ENCODE data around the gene CHSY3.

CHSY3 gene

DNA sequence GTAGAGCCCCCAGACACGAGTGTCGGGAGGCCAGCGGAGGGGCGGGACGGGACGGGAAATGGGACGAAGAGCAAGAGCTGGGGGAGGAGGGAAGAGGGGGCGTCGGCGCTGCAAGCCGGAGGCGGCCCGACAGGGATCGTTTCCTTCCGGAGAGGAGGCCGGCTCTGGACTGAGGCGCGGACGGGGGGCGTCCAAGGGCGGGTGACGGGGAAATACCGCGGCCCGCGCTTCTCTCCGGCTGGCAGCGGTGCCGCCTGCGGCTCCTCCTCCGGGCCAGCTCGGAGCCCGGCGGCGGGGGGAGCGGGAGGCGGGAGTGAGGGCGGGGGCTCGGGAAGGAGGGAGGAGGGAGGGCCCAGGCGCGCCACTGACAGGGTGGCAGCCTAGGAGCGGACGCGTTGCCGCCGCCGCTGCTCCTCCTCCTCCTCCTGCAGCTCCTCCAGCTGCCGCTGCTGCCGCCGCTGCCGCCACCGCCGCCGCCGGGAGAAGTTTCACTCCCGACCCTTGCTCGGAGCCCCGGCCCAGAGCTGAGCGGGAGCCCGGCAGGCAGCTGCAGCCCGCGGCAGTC, at the start of gene CHSY3:
CHSY3 (plus strand) TSS at position 364 of the 565 bp plus-strand sequence.
- peak; percentile 68 for DNase-seq

DNA sequence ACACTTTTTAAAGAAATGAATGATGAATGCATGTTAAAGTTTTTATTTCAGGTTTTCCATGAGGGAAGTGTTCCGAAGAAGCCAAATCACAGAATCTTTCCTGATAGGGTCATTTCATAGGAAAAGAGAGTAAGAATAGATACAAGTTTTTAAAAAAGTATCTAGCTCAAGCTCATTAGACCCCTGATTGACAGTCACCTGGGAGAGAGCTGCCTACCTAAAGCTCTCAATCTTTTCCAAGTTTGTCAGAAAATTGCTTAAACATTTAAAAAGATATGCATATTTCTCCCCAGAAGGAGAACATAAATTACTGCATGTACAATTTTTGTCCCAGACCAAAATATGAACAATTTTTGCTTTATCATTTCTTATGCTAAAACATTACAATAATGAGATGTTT, 47.9 kb upstream of the CHSY3 start:
- no peak for DNase-seq

DNA sequence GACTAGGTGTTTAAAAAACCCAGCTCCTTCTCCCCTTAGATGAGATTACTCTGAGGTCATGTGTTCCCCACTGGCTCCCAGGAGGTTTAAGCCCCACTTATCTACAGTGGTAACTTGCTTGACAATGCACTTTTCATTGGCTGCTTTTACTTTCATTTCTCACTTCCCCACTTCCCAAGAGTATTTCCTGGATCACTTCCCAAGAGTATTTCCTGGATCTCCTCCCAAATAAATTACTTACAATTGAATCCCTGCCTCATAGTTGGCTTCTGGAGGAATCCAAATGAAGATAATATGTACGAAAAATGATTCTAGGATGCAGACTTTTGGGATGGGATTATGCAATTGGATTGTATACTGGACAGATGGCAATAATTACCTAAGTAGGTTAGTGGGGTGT, 47.1 kb upstream of the CHSY3 start:
- no peak for DNase-seq

DNA sequence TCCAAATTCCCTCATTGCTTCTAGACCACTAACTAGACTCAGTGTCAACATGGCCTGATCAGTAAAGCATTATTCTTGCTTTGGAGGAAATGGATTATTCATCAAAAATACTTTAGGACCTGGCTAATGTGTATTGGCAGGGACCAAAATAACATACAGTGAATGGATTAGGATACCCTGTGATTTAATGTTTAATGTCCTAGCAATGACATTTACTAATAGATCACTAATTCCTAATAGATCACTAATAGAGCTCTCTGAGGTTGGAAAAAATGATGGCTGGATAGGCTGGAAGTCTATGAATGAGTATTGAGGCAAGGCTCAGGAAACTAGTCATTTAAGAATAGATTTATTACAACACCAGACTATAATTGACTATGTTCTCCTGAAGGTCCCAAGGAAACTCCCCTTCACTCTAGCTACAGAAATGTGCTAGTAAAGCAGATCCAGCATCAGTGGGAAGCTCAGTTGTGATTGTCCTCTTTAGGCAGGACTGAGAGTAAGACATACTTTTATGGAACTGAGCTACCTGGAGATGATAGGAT, 46.1 kb upstream of the CHSY3 start:
- no peak for DNase-seq

DNA sequence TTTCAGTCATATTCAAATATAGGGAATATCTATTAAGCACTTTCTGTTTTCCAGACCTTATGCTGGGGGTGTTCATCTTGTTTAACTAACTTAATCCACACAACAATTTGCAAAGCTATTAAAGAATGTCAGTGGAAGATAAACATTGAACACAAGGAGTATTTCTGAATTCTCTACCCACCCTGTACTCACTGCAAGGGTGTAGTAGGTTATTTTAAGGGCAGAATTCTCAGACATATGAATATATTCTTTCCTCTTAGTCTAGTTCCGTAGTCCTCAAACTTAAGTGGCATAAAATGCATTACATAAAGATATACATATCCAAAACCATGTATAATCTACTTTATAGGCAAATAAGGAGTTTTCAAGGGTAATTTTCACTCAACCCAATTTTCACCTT, 19.9 kb upstream of the CHSY3 start:
- no peak for DNase-seq

DNA sequence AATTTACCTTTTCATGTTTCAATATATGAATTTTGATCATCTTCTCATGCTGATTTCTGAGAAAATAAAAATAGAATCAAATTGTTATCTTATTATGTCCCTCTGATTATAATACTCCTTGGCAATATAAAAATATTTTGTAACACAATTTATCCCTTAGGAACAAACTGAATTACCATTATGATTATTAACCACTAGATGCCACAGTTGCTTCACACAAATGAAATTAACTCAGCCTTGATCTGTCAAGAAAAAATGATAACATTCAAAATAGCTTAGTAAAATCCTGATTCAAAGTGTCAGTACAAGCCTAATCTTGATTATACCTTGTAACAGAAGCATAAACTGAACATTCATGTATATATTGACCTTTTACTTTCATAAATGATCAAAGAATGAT, 4.8 kb upstream of the CHSY3 start:
- DNase-seq = no peak

DNA sequence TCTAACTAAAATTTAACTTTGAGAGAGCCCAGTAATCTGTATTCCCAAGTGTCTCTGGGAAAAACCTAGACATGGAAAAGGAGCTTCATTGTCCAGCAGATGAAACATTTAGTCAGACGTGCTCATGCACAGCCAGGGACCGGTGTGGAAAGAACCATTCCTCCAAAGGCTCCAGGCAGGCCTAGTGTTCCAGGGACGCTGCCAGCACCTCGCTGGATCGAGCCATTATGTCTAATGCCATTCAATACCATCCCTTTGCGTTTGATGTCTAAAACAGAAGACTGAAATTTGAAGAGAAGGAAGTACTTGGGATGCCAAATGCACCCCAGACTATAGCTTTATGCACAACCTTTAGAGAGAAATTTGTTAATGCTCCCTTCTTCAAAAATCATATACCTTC, 1.4 kb upstream of the CHSY3 start:
- no peak for DNase-seq

DNA sequence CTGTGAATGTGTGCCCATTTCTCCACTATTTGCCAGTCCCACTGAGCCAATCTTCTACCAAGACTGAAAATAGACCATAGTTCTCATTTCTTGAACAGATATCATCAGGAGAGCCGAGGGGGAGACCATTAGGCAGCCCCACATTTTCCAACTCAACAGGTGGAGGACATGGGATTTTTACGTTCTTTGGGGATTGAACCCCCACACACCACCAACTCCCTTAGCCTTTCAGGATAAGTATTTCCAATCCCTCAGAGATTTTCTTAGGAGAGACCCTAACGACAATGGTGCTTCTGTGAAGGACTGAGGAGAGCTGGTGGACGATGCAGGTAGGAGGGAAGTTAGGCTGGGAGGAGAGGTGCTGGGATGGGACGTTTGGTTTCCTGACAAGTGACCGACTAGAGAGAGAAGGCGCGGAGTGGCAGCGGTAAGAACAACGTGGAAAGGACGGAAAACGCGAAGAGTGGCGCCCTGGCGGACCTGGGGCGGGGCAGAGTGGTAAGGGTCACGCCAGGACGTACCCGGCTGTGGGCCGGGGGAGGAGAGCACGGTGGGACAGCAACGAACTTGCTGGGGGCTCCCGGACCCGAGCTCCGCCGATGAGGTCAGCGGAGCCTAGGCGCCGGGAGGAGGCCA, 681 bp upstream of the CHSY3 start:
- no peak for DNase-seq

DNA sequence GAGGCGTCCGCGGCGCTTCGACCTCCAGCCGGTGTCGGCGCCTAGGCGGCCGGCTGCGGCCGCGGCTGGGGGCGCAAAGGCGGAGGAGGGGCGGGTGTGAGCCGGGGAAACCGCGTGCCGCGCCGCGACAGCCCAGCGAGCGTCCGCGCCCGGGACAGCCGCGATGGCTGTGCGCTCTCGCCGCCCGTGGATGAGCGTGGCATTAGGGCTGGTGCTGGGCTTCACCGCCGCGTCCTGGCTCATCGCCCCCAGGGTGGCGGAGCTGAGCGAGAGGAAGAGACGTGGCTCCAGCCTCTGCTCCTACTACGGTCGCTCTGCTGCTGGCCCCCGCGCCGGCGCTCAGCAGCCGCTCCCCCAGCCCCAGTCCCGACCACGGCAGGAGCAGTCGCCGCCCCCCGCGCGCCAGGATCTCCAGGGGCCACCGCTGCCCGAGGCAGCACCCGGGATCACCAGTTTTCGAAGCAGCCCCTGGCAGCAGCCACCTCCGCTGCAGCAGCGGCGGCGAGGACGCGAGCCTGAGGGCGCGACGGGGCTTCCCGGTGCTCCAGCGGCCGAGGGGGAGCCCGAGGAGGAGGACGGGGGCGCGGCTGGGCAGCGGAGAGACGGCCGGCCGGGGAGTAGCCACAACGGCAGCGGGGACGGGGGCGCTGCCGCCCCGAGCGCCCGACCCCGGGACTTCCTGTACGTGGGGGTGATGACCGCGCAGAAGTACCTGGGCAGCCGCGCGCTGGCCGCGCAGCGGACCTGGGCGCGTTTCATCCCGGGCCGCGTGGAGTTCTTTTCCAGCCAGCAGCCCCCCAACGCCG, 605 bp downstream of the CHSY3 start:
- no peak for DNase-seq

DNA sequence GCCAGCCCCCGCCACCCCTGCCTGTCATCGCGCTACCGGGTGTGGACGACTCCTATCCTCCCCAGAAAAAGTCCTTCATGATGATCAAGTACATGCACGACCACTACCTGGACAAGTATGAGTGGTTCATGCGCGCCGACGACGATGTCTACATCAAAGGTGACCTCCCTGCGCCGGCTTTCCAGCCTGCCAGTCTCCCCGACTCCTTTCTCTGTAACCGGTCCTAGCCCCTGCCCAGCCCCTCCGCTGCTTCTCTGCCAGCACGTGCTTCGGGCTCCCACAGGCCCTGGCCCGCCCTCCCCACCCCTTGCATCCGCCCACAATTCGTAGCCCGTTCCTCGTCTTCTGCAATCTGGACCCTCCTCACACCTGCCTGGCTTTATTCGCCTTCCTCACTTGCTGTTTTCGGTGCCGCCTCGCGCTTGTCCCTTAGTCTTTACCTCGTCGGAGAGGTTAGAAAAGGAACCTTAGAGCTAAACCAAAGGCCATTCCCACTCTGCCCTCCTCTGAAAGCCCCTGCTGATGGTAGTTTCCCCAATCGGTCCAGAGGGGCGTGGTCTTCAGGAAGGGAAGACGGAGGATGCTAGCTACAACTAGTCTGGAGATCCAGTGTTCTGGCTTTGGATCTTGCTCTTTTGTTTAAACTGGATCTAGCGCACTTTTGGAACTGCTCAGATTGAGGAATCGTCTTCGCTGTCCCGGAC, 1.4 kb downstream of the CHSY3 start:
- DNase-seq = no peak

DNA sequence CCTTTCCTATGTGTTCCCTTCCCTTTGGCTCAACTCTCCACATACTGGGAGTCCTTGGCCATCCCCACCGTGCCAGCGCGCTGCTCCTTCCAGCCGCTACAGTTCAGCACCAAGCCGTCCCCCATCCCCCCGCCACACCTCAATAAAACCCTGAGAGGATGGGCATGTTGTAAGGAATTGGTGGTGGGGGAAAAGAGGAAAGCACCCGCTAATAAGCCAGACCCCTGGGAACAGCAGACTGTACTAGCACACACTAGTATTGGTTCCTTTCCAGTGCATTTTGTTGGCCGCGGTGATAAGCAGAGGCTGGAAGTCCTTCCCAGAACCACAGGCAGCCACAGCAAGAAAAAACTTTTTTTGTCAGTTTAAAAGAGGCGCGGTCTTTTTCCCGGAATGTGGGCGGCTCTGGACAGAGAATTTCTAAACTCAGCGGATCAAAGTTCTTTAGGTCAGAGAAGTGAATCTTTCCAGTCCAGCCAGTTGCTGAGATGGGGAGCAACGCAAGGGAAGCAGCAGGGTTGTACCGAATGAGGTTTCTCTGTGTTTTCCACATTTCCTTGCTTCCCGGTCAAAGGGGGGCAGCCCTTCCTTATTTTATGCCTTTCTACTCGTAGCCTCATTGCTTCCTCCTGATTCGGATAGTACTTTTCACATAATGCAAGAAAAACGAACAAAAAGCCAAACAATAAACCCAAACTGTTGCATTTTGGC, 2.1 kb downstream of the CHSY3 start:
- DNase-seq = no peak

DNA sequence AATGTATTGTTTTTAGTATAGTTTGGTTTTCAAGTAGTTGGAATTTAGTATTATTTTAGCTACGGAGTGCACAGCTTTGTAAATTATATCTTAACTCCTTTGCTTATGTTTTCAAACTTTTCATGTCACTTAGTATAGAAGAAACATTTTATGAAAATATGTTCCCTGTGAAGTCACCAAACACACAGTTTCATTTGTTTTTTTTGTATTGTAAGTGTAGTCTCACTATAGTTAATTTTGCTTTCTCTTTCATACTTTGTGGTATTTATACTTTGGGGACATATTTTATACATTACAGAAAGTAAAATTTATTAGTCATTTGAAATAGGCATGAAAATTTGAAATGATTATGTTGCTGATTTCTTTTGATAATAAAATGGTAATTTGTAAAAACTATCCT, 5.0 kb downstream of the CHSY3 start:
- DNase-seq = no peak

DNA sequence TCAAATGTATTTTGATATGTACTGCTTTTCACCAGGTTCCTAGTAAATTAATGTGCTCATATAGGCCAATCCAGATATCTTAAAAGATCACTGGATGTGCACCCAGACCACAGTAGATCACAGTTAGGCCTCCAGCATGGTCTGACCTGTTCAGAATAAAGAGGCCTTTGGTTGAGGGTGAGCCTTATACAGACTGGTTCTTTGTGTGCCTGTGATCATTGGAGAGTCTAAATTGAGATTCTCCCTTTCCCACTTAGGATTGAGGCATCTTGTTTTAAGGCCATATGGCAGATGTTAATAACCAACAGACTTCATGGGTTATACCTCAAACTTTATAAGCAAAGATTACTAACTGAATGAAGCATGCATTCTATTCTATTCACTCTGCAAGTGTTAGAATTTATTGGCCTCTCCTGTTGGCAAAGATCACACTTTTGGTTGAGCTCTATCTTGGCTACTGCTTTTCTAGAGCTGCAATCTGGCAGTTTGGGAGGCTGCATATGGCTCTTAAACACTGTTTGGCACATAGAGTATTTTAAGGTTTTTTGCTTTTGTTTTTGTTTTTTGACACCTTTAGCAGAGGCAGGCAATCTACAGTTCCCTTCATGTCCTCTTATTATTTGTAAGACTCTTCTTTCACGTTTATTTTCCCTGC, 8.5 kb downstream of the CHSY3 start:
- DNase-seq = no peak

DNA sequence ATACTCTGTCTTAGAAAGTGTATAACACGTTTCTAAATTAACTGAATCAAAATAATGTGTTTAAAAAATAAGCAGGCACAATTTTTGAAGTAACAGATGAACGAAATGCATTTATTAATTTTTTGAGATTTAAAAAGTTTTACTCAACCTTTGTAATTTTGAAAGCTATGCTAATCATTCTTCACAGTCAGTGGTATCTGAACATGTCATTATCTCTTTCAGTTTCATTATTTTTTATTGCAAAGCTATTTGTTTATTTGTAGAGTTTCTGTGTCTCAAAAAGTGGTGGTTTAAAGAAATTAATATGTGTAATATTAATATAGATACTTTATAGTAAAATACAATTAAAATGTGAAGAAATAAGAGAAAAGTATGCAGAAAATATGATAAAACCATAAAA, 11.2 kb downstream of the CHSY3 start:
- no peak for DNase-seq

DNA sequence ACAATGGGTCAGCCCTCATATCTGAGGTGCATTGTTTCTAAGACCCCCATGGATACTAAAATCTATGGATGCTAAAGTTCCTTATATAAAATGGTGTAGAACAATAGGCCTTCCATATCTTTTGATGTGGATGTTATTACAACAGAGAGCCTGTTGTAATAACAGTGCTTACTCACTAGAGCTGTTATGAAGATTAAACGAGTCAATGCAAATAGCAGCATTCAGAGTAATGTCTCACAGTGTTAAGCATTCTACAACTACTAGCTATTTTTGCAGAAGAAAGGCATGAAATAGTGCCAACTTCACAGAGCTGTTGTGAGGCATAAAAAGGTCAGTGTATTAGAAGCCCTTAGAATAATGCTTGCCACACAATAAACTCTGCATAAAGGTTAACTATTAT, 13.0 kb downstream of the CHSY3 start:
- DNase-seq = no peak

DNA sequence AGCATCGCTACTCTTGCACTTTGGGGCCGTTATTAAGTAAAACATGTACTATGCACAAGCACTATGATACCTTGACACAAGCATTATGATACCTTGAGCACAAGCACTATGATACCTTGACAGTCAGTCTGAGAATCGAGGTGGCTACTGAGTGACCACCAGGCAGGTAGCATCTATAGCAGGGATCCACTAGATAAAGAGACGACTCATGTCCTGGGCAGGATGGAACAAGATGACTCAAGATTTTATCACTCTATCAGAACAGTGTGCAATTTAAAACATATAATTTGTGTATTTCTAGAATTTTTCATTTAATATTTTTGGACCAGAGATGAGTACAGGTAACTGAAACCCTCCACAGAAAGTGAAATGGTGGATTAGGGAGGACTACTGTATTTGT, 16.9 kb downstream of the CHSY3 start:
- DNase-seq = no peak

DNA sequence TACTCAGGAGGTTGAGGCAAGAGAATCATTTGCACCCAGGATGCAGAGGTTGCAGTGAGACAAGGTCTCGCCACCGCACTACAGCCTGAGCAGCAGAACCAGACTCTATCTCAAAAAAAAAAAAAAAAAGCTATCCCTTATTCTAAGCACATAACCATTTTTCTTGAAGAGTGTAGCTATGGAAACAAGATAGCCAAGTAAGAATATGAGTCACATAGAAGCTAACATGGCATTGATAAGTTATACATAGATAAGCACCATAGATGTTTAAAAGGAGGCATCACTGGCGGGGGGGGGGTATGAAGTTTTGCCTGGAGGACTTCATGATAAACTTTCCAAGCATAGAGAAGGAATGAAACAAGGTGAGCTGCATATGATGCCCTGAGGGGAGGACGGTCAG, 26.0 kb downstream of the CHSY3 start:
- no peak for DNase-seq

DNA sequence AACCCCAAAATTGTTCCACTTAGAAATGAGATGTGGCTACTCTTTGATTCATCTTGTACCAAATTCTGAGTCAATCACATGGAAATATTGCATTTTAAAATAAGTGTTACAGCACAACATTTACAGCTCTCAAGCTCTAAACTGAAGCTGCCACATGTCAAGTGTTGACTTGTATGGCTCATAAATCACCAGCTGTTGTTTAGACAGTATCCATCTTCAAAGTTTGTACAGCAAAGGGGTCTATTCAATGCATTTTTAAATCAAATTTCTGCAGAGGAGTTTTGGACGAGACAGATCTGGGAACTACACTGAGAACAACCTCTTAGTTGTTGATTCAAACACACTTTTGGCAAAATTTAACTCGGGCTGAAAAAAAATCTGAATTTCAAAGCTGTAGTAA, 31.4 kb downstream of the CHSY3 start:
- DNase-seq = no peak

DNA sequence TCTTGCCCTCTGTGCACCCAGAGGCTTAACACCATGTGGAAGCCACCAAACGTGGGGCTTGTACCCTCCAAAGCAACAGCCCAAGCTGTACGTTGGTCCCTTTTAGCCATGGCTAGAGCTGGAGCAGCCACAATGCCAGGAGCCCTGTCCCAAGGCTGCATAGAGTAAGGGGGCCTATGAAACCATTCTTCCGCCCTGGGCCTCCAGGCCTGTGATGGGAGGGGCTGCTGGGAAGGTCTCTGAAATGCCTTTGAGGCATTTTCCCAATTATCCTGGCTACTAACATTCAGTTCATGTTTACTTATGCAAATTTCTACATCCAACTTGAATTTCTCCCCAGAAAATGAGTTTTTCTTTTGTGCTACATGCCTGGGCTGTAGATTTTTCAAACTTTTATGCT, 33.8 kb downstream of the CHSY3 start:
- no peak for DNase-seq

DNA sequence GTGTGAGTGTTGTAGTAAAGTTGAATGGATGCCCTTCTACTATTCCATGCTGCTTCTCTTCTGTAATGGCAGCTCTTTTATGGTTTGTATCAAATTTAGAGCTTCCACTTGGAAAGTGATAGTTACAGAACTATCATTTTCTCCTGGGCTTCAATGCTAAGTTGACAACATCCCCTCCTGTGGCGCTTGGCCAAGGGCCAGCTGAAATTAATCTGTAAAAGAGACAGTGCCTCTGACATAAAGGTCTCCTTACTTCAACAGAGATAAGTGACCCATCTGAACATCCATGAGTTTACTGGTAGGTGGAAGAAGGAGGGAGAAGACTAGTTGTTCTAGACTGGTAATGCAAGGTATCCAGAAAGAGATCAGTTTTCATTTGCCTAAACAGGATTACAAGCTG, 39.7 kb downstream of the CHSY3 start:
- no peak for DNase-seq

DNA sequence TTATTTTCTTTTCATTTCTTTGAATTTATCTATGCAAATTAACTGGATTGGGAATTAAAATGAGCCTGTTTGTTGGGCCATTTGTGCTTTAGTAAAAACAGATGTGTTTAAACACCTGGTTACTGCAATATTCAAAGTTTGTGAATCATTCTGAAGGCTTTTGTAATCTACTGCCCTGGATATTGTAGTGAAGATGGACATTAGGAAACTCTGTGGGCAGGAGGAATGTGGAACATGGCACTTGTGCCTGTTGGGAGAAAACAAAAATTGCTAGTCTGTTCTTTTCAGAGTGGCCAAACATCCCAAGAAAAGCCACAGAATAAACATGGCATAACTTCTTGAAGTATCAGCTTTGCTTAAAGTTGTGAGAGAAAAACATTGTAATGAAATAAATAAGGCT, 40.8 kb downstream of the CHSY3 start:
- no peak for DNase-seq

DNA sequence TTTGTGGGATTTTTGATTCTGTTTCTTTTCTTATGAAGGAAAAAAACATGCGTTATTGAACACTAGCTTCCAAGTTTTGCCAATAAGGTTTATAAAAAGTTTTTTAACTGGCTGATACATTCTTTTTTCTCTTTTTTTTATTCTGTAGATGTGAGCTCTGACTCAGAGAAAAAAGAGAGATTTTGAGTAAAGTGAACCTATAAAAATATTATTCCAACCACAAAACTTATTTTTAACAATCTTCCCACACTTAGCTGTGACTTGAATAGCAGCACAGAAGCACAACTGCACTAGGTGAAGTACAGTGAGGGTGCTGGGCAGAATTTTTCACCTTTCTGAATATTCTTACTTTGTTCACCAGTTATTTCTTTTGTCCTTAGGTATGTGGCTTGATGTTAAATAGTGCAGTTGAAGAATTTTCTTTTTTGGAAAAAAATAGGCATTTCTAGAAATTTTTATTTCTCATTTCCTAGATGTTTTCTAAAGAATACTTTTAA, 41.6 kb downstream of the CHSY3 start:
- no peak for DNase-seq
